K562 (cell line): ENCODE measurements around the gene KCND1. TPM values are rescaled to one million over a fixed set of nuclear protein-coding genes. Genes with fewer than 3 reads are reported as not detected.

Source experiments
- ARID2 ChIP-seq: fragments of 450-650 bp; IDR thresholded peaks from 2 replicates; pipeline ENCODE4 v1.6.1; 2017; ENCODE audit warnings: antibody characterized with exemption, mild to moderate bottlenecking
- BRD9 ChIP-seq: fragments of 450-650 bp; IDR thresholded peaks from 2 replicates; pipeline ENCODE4 v1.6.1; 2018; ENCODE audit warnings: low read depth; ENCODE audit not compliant: partially characterized antibody
- CTCFL ChIP-seq: IDR thresholded peaks from 2 replicates; pipeline ENCODE4 v1.6.1; 2011; ENCODE audit warnings: borderline replicate concordance, low read depth, mild to moderate bottlenecking, moderate library complexity, low read length; ENCODE audit not compliant: insufficient read depth, poor library complexity, severe bottlenecking
- DEAF1 ChIP-seq: fragments of 450-650 bp; formaldehyde crosslinking; IDR thresholded peaks from 2 replicates; pipeline ENCODE4 v1.4.0; 2020; ENCODE audit warnings: mild to moderate bottlenecking, moderate library complexity
- FOXK2 ChIP-seq, 2 experiments: fragments of 450-650 bp; IDR thresholded peaks in 1 of 2; conservative IDR thresholded peaks in 1 of 2; 2 replicates each; pipeline ENCODE4 v1.6.1; 2016; ENCODE audit warnings: low read depth in 2 of 2, mild to moderate bottlenecking in 1 of 2
- FOXM1 ChIP-seq, 2 experiments: fragments of 450-650 bp in 1 of 2; sonication (generic) in 1 of 2; formaldehyde crosslinking in 1 of 2; IDR thresholded peaks; 2 replicates each; pipeline versions ENCODE4 v1.6.1 to v1.9.0; 2017 to 2022; ENCODE audit warnings: low read depth in 2 of 2, mild to moderate bottlenecking in 2 of 2, missing genetic modification reagents in 1 of 2, moderate library complexity in 1 of 2
- SMC3 ChIP-seq: conservative IDR thresholded peaks from 2 replicates; pipeline ENCODE4 v1.6.1; 2011; ENCODE audit warnings: low read depth, low read length, improper control_type of control experiment; ENCODE audit not compliant: insufficient read depth
- SOX6 ChIP-seq: fragments of 450-650 bp; IDR thresholded peaks from 2 replicates; pipeline ENCODE4 v1.6.1; 2014; ENCODE audit warnings: mild to moderate bottlenecking
- TEAD1 ChIP-seq, 2 experiments: fragments of 450-650 bp in 1 of 2; sonication (generic) in 1 of 2; formaldehyde crosslinking; IDR thresholded peaks; 2 replicates each; pipeline versions ENCODE4 v1.4.0 to v1.8.0; 2020 to 2022; ENCODE audit warnings: mild to moderate bottlenecking in 2 of 2, missing genetic modification reagents in 1 of 2
- THRA ChIP-seq: fragments of 450-650 bp; IDR thresholded peaks from 2 replicates; pipeline ENCODE4 v1.6.1; 2017; ENCODE audit warnings: mild to moderate bottlenecking, moderate library complexity
- polyA plus RNA-seq, 8 experiments: library from polyadenylated mRNA; depleted of rRNA in 4 of 8; stranded (reverse) in 5 of 8; unstranded in 3 of 8; fragments of >200 nt; fragmentation: Nextera tagmentation in 2 of 8; fragmentation: Illumina TruSeq in 1 of 8; extraction: Ambion mirVana in 2 of 8; extraction: Trizol in 1 of 8; gene quantifications; 2 replicates each; pipeline versions ENCODE4 v1.2.1 to v1.2.3, GENCODE V29; 2011 to 2014; ENCODE audit warnings: inconsistent platforms in 1 of 8, missing spikeins in 1 of 8
- total RNA-seq, 7 experiments: library from RNA; depleted of rRNA in 6 of 7; stranded (reverse); fragments of >200 nt in 6 of 7; fragmentation: Illumina TruSeq in 2 of 7; extraction: Trizol in 2 of 7; gene quantifications; 2 replicates each; pipeline versions ENCODE4 v1.2.1 to v1.2.3, GENCODE V29; 2011 to 2021; ENCODE audit warnings: low replicate concordance in 1 of 7

KCND1 gene
- total and polyA plus RNA-seq, 9 of the 15 experiments (the other 6 are each of a cell fraction or from before 2014, with no cell fraction given): 0.06 to 0.83 (median 0.39) TPM; not detected in 1

GRCh38 chrX:48945517-48946348, 25.9 kb downstream of the KCND1 start (continued):
- no peak for TF ChIP-seq TEAD1 (CRISPR knock-in tag; IDR thresholded peaks at IDR 0.05)
- TF ChIP-seq SMC3: peak; percentile 76
- peak in 1 of 2 experiments; percentile 50; a peak in 1 of 4 replicates for TF ChIP-seq FOXK2 (conservative IDR thresholded peaks at IDR 0.05 in 1 of 2, IDR thresholded peaks at IDR 0.05 in 1 of 2; ENCODE audit: low read depth in 2 of 2)
- TF ChIP-seq CTCFL: peak; percentile 36
- peak; percentile 69 for TF ChIP-seq DEAF1 (CRISPR knock-in tag)
- TF ChIP-seq THRA: no peak
- peak; percentile 33 for TF ChIP-seq BRD9
- 0 out of 2 replicates have a peak, but pooled peaks have one; percentile 12 for TF ChIP-seq SOX6
- peak; percentile 37; the same call in 1 of the 2 replicates for TF ChIP-seq FOXM1 (IDR thresholded peaks at IDR 0.05; ENCODE audit: low read depth)
- TF ChIP-seq FOXM1 (CRISPR knock-in tag; IDR thresholded peaks at IDR 0.05; ENCODE audit: low read depth): no peak
- 0 out of 2 replicates have a peak, but pooled peaks have one; percentile 10 for TF ChIP-seq ARID2
